ENCODE results near the gene ANKRD13B. TPM values are rescaled to one million over a fixed set of nuclear protein-coding genes. Genes with fewer than 3 reads are reported as not detected.

Gene ANKRD13B
- total RNA-seq, 5 donors from 2014 or later (not counting 1 experiment from before 2014, with no cell fraction given): 1.7 to 6.4 (median 4.1) TPM

DNA sequence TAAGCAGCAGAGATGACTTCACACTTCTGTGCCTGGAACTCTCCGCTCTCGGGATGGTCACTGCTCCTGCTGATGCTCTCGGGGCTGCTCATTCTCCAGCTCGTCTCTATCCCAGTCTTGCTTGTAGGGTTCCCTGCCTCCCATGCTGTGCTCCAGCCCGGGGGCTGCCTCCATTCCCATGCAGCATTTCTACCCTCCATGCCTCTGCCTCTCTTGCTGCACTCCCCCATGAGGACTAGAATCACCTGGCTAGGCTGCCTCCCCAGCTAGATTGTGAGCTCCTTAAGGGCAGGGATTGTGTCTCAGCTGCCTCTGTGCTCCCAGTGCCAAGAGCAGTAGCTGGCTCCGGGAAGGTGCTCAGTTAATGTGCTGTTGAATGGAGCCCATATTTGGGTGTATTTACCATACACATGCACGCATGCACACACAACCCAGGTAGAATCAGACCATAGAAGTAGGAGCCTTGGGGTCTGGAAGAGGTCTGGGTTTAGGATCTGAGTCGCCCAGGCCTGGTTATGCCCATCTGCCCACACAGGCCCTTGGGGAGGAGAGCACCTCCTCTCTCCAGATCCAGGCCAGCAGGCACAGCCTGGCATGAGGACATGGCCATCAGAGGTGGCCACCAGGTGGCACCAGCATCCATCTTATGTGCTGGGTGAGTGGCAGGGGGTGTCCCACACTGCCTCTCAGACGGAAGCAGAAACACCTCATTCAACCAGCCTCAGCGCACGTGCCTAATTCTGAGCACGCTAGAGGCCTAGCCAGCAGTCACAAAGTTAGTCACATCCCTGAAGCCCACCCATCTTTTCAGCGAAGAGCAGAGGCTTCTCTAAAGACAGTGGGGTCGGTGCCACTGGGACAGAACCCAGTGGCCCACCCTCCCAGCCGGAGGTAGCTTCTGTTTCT is 12.8 kb upstream of the ANKRD13B start:
- H3K9me3 Mint-ChIP-seq: no peaks in the 10 kb centered on the region
- no peak overlapping the region for H3K4me3 ChIP-seq (ENCODE audit: control insufficient read depth in 1 of 2, extremely low read depth in 1 of 2, low read length in 1 of 2)
- 61% methylated on average over 13 of the region's 15 CpGs for WGBS (ENCODE audit: insufficient coverage)
- H3K4me3 Mint-ChIP-seq: no peak overlapping the region
- H3K9me3 ChIP-seq: no peaks in the 10 kb centered on the region
- DNase-seq (peak; percentile 78 to 95 (median 88)), ATAC-seq (replicated peaks in 1 of 4) (peak; percentile 93 to 99 (median 98))
- H3K27ac ChIP-seq (ENCODE audit: low read length): peak overlapping the region; percentile 44
- peak overlapping the region; percentile 84 for H3K27ac Mint-ChIP-seq
- H3K27me3 Mint-ChIP-seq: no peaks in the 10 kb centered on the region
- no peaks in the 10 kb centered on the region for H3K27me3 ChIP-seq (replicated peaks in 1 of 2; ENCODE audit: control insufficient read depth in 2 of 2, extremely low read depth in 1 of 2, insufficient read depth in 2 of 2, low read length in 1 of 2)
- peaks cover 2 to 28% of the 10 kb centered on the region in 2 experiments for H3K4me1 ChIP-seq (ENCODE audit: control insufficient read depth in 1 of 2, extremely low read depth in 1 of 2, insufficient read depth in 2 of 2, low read length in 2 of 2)
- peaks cover 18% of the 10 kb centered on the region for H3K36me3 Mint-ChIP-seq
- ChIA-PET CTCF (interaction anchor here (0.6 to 2.4 kb wide), 18 partner anchors 11 to 703 kb away, joined by 3 to 14 read pairs (median 4); partner anchors contain the start of gene ANKRD13B (in 1 of the 2)), POLR2A (interaction anchor here in 1 of 2 donors (0.6 to 0.7 kb wide), 2 partner anchors 37 to 744 kb away, joined by 3 to 8 read pairs; no protein-coding TSS in a partner anchor)
- H3K36me3 ChIP-seq (ENCODE audit: control insufficient read depth in 2 of 2, extremely low read depth in 1 of 2, insufficient read depth in 1 of 2, low read length in 1 of 2): peaks cover 36 to 72% of the 10 kb centered on the region in 2 donors
- peaks cover 20 to 24% (median 23%) of the 10 kb centered on the region in 3 donors for H3K4me1 Mint-ChIP-seq

DNA sequence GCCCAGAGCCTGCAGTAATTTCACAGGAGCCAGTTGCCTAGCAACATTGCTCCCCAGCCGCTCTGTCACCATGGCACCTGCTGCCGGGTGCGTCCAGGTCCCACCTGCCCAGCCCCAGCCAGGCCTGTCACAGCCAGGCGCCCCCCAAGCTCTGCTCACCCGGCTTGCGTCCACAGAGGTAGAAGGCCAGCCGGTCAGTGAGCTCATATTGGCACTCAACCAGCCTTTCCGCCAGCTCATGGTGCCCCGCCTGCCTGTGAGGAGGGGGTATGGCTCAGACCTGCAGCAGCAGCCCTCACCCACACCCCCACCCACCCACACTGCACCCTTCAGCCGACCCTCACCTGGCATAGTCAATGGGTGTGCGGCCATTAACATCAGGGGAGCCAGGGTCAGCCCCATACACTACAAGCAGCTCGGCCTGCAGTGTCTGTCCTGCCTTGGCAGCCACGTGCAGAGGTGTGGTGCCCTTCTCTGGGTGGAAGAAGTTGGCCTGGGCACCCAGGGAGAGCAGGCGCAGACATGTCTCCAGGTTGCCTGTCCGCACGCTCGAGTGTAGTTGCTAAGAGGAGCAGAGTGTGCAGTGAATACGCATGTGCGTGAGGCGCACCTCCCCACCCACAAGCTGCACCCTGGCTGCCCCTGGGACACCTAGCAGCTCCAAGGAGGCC is 11.2 kb upstream of the ANKRD13B start:
- Mint-ChIP-seq H3K4me3 (no peak overlapping the region), H3K27me3 (no peaks in the 10 kb centered on the region), H3K9me3 (no peaks in the 10 kb centered on the region), H3K27ac (peak overlapping the region in 1 of 2 donors; percentile 39), H3K36me3 (peaks cover 15% of the 10 kb centered on the region), H3K4me1 (peaks cover 34 to 40% (median 39%) of the 10 kb centered on the region in 3 donors)
- no peaks in the 10 kb centered on the region for H3K9me3 ChIP-seq
- no peak overlapping the region for H3K4me3 ChIP-seq (ENCODE audit: control insufficient read depth in 1 of 2, extremely low read depth in 1 of 2, low read length in 1 of 2)
- H3K27me3 ChIP-seq (replicated peaks in 1 of 2; ENCODE audit: control insufficient read depth in 2 of 2, extremely low read depth in 1 of 2, insufficient read depth in 2 of 2, low read length in 1 of 2): no peaks in the 10 kb centered on the region
- DNase-seq (no peak), ATAC-seq (replicated peaks in 1 of 4) (no peak)
- ChIA-PET CTCF (interaction anchor here (0.5 to 2.0 kb wide), 10 partner anchors 9 to 99 kb away, joined by 3 to 14 read pairs (median 4); partner anchors contain the start of gene ANKRD13B (in 1 of the 2)), POLR2A (no interaction called here)
- 94% methylated on average over 10 of the region's 20 CpGs for WGBS (ENCODE audit: insufficient coverage)
- H3K36me3 ChIP-seq (ENCODE audit: control insufficient read depth in 2 of 2, extremely low read depth in 1 of 2, insufficient read depth in 1 of 2, low read length in 1 of 2): peaks cover 21 to 56% of the 10 kb centered on the region in 2 donors
- H3K27ac ChIP-seq (ENCODE audit: low read length): no peak overlapping the region
- H3K4me1 ChIP-seq (ENCODE audit: control insufficient read depth in 1 of 2, extremely low read depth in 1 of 2, insufficient read depth in 2 of 2, low read length in 2 of 2): peaks cover 9 to 41% of the 10 kb centered on the region in 2 experiments

DNA sequence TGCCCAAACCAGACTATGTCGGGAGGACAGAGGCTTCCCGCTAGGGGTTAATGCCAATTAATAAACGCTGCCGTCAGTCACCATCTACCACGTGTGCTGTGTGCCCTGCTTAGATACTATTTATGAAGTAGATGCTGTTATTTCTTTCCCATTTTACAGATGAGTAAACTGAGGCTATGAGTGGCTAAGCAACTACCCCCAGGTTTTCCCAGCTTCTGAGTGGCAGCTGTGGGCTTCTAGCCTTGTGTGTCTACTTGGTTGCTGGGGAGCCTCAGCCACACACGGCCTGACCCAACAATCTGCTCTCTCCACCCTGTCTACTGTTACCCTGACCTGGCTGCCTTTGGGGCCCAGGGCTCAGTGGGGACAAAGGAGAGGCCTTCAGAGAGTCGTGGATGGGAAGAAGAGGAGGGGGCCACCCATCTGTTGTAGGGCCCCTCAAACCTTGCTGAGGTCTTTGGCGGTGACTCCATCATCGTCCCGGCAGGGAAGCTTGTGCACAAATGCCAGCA is 10.6 kb upstream of the ANKRD13B start:
- ATAC-seq (replicated peaks in 1 of 4): no peak
- no peak for DNase-seq
- Mint-ChIP-seq H3K4me1 (peaks cover 40 to 45% (median 43%) of the 10 kb centered on the region in 3 donors), H3K27ac (peak overlapping the region; percentile 39 to 57), H3K27me3 (no peaks in the 10 kb centered on the region), H3K9me3 (no peaks in the 10 kb centered on the region), H3K36me3 (peaks cover 15% of the 10 kb centered on the region), H3K4me3 (no peak overlapping the region)
- H3K4me3 ChIP-seq (ENCODE audit: control insufficient read depth in 1 of 2, extremely low read depth in 1 of 2, low read length in 1 of 2): no peak overlapping the region
- peaks cover 9 to 47% of the 10 kb centered on the region in 2 experiments for H3K4me1 ChIP-seq (ENCODE audit: control insufficient read depth in 1 of 2, extremely low read depth in 1 of 2, insufficient read depth in 2 of 2, low read length in 2 of 2)
- CTCF ChIA-PET: interaction anchor here (0.6 to 1.7 kb wide), 2 partner anchors 35 to 99 kb away, joined by 3 to 5 read pairs; no protein-coding TSS in a partner anchor
- POLR2A ChIA-PET: no interaction called here
- peaks cover 20 to 50% of the 10 kb centered on the region in 2 donors for H3K36me3 ChIP-seq (ENCODE audit: control insufficient read depth in 2 of 2, extremely low read depth in 1 of 2, insufficient read depth in 1 of 2, low read length in 1 of 2)
- no peak overlapping the region for H3K27ac ChIP-seq (ENCODE audit: low read length)
- 100% methylated on average over 1 of the region's 10 CpGs for WGBS (ENCODE audit: insufficient coverage)
- no peaks in the 10 kb centered on the region for H3K27me3 ChIP-seq (replicated peaks in 1 of 2; ENCODE audit: control insufficient read depth in 2 of 2, extremely low read depth in 1 of 2, insufficient read depth in 2 of 2, low read length in 1 of 2)
- H3K9me3 ChIP-seq: no peaks in the 10 kb centered on the region

DNA sequence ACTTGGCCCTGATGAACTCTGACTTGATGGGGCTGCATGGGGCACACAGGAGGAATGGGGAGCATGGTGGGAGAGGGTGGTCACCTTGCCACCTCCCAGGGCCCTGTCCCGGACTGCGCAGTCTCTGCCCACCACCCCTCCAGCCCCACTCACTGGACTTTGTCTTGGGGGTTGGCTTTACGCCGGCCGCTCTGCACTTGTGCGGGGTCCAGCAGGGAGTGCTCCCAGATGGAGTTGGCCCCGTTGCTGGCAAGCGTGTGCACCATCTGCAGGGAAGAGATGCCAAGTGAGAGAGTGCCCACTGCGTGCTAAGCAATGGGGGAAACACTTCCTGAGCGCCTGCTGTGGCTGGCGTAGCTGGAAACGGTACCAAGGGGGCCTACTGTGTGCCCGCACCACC is 10.2 kb upstream of the ANKRD13B start:
- Mint-ChIP-seq H3K4me3 (no peak overlapping the region), H3K27me3 (no peaks in the 10 kb centered on the region), H3K27ac (peak overlapping the region in 1 of 2 donors; percentile 52), H3K36me3 (peaks cover 15% of the 10 kb centered on the region), H3K9me3 (no peaks in the 10 kb centered on the region), H3K4me1 (peaks cover 44 to 50% (median 48%) of the 10 kb centered on the region in 3 donors)
- Histone ChIP-seq H3K27me3 (replicated peaks in 1 of 2; ENCODE audit: control insufficient read depth in 2 of 2, extremely low read depth in 1 of 2, insufficient read depth in 2 of 2, low read length in 1 of 2) (no peaks in the 10 kb centered on the region), H3K4me1 (ENCODE audit: control insufficient read depth in 1 of 2, extremely low read depth in 1 of 2, insufficient read depth in 2 of 2, low read length in 2 of 2) (peaks cover 13 to 52% of the 10 kb centered on the region in 2 experiments), H3K36me3 (ENCODE audit: control insufficient read depth in 2 of 2, extremely low read depth in 1 of 2, insufficient read depth in 1 of 2, low read length in 1 of 2) (peaks cover 16 to 45% of the 10 kb centered on the region in 2 donors), H3K9me3 (no peaks in the 10 kb centered on the region), H3K27ac (ENCODE audit: low read length) (no peak overlapping the region), H3K4me3 (ENCODE audit: control insufficient read depth in 1 of 2, extremely low read depth in 1 of 2, low read length in 1 of 2) (no peak overlapping the region)
- DNase-seq (no peak), ATAC-seq (replicated peaks in 1 of 4) (no peak)
- ChIA-PET CTCF (interaction anchor here in 1 of 2 donors (0.7 kb wide), 1 partner anchor 411 kb away, joined by 3 read pairs; no protein-coding TSS in a partner anchor), POLR2A (no interaction called here)
- 91% methylated on average over 6 of the region's 13 CpGs for WGBS (ENCODE audit: insufficient coverage)

DNA sequence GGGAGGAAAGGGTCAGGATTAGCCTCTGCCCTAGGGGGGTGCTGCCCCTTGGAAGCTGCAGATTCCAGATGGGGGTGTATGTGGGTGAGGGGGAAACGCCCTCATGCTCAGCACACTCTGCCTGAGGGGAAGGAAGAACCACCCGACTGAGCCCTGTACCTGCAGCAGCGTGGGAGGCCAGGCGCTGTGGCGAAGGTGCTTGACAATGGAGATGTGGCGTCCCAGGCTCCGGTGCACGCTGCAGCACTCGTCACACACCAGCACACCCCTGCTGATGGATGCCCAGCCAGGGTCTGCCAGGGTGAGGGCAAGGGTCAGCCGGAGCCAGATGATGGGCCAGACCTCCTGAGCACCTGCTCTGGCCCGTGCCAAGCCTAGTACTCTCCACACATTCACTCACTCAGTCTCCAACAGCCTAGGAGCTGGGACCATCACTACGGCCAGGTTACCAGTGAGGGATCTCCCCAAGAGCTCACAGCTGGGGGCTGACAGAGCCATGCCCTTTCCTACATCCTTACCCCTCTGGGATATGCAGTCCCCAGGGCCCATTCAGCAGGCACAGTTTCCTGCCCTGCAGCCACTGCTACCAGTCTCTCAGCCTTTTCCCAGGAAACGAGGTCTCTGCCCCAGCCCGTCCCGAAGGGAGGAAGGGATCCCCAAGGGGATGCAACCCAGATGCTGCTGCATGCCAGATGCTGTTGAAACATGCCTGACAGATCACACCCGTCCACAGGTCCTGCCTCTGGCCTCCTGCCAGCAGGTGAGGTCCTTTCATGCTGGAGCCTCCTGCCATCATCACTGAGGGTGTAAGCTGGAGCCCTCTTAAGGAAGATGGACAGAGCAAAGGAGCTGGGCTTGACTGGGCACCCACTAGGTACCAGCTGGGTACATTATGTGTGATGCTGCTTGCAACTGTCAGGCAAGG is 9.3 kb upstream of the ANKRD13B start:
- ChIA-PET CTCF (interaction anchor here (0.7 to 1.6 kb wide), 3 partner anchors 32 to 412 kb away, joined by 3 read pairs; no protein-coding TSS in a partner anchor), POLR2A (interaction anchor here in 1 of 2 donors (0.6 kb wide), 1 partner anchor 290 kb away, joined by 3 read pairs; no protein-coding TSS in a partner anchor)
- H3K36me3 ChIP-seq (ENCODE audit: control insufficient read depth in 2 of 2, extremely low read depth in 1 of 2, insufficient read depth in 1 of 2, low read length in 1 of 2): peaks cover 15 to 37% of the 10 kb centered on the region in 2 donors
- Mint-ChIP-seq H3K4me3 (no peak overlapping the region), H3K4me1 (peaks cover 51 to 55% (median 55%) of the 10 kb centered on the region in 3 donors), H3K27ac (peak overlapping the region; percentile 73 to 86), H3K27me3 (no peaks in the 10 kb centered on the region), H3K36me3 (peaks cover 13% of the 10 kb centered on the region), H3K9me3 (no peaks in the 10 kb centered on the region)
- no peak overlapping the region for H3K27ac ChIP-seq (ENCODE audit: low read length)
- 93% methylated on average over 14 of the region's 16 CpGs for WGBS (ENCODE audit: insufficient coverage)
- no peak overlapping the region for H3K4me3 ChIP-seq (ENCODE audit: control insufficient read depth in 1 of 2, extremely low read depth in 1 of 2, low read length in 1 of 2)
- no peaks in the 10 kb centered on the region for H3K9me3 ChIP-seq
- ATAC-seq (replicated peaks in 1 of 4) (no peak), DNase-seq (no peak)
- no peaks in the 10 kb centered on the region for H3K27me3 ChIP-seq (replicated peaks in 1 of 2; ENCODE audit: control insufficient read depth in 2 of 2, extremely low read depth in 1 of 2, insufficient read depth in 2 of 2, low read length in 1 of 2)
- H3K4me1 ChIP-seq (ENCODE audit: control insufficient read depth in 1 of 2, extremely low read depth in 1 of 2, insufficient read depth in 2 of 2, low read length in 2 of 2): peaks cover 14 to 60% of the 10 kb centered on the region in 2 experiments
